ENCODE measurements around the gene CCDC6. TPM values are rescaled to one million over a fixed set of nuclear protein-coding genes. Genes with fewer than 3 reads are reported as not detected.

The CCDC6 gene
- total and polyA plus RNA-seq, 2 of the 4 experiments (the other 2 are of a cell fraction): 21.8 to 30.8 TPM

DNA sequence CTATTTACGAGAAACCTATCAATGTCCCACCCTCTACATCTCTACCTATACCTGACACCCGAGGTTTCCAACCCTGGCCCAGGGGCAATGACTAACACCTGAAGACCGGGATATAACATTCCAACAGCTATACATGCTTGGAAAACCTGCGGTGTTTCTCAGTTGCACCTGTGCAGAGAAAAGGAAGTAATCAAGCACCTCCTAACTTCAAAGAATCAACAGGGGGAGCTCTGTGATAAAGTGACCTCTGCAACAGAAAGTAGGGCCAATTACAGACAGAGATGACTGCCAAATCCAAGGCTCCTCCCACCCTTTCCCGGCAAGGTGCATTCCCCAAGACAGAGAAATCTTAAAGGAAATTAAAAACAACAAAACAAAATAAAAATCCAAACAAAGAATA lies 41.3 kb downstream of the CCDC6 start:
- no peak overlapping the region for H4K91ac ChIP-seq (ENCODE audit: insufficient read depth, low read depth, low read length)
- dilution Hi-C loops (cut with HindIII; ENCODE audit: low sequenced_read_pairs, unreplicated experiment) (no loop called here), in situ Hi-C loops (cut with MboI; ENCODE audit: low sequenced_read_pairs) (no loop called here), intact Hi-C loops (cut with micrococcal nuclease) (no loop called here)
- H3K23ac ChIP-seq (ENCODE audit: low read depth, low read length): no peak overlapping the region
- H3K9me1 ChIP-seq (ENCODE audit: insufficient read depth, low read length): peaks cover 12% of the 10 kb centered on the region; the same call in 1 of the 2 replicates
- H2BK20ac ChIP-seq (ENCODE audit: low read depth, low read length): no peak overlapping the region
- peaks cover 39 to 68% of the 10 kb centered on the region in 2 experiments for H3K79me1 ChIP-seq (ENCODE audit: low read depth in 1 of 2, low read length in 2 of 2)
- ATAC-seq (ENCODE audit: low read depth) (no peak), DNase-seq (peak; percentile 18)
- H4K20me1 ChIP-seq (ENCODE audit: insufficient read depth, low read length): peaks cover 27% of the 10 kb centered on the region
- no TSS peak for BruUV-seq (replicated peaks)
- H2AK9ac ChIP-seq (replicated peaks; ENCODE audit: low read depth, low read length, poor library complexity): no peak overlapping the region
- H4K5ac ChIP-seq (ENCODE audit: low read depth, low read length): no peak overlapping the region
- H2BK120ac ChIP-seq (ENCODE audit: low read depth, low read length): no peak overlapping the region
- H3K56ac ChIP-seq (ENCODE audit: extremely low read depth, insufficient read depth, low read length): no peak overlapping the region
- no peak overlapping the region for H2BK15ac ChIP-seq (ENCODE audit: low read depth, low read length)
- ChIA-PET POLR2A (ENCODE audit: unreplicated experiment) (no interaction called here), CTCF (interaction anchor here (1.0 to 1.4 kb wide), 3 partner anchors 11 to 14 kb away, joined by 3 read pairs; no protein-coding TSS in a partner anchor)
- no peaks in the 10 kb centered on the region for H3K4me1 ChIP-seq (ENCODE audit: control insufficient read depth, insufficient read depth, low read length)
- no peak overlapping the region for H2AFZ ChIP-seq (replicated peaks; ENCODE audit: low read length, poor library complexity)
- no peak overlapping the region for H3K4ac ChIP-seq (ENCODE audit: low read depth, low read length)
- no peak overlapping the region for H3K4me3 ChIP-seq (ENCODE audit: insufficient read depth, low read depth, low read length)
- H3K27ac ChIP-seq (ENCODE audit: insufficient read depth, low read length): no peak overlapping the region
- TF ChIP-seq, protein P1, sequence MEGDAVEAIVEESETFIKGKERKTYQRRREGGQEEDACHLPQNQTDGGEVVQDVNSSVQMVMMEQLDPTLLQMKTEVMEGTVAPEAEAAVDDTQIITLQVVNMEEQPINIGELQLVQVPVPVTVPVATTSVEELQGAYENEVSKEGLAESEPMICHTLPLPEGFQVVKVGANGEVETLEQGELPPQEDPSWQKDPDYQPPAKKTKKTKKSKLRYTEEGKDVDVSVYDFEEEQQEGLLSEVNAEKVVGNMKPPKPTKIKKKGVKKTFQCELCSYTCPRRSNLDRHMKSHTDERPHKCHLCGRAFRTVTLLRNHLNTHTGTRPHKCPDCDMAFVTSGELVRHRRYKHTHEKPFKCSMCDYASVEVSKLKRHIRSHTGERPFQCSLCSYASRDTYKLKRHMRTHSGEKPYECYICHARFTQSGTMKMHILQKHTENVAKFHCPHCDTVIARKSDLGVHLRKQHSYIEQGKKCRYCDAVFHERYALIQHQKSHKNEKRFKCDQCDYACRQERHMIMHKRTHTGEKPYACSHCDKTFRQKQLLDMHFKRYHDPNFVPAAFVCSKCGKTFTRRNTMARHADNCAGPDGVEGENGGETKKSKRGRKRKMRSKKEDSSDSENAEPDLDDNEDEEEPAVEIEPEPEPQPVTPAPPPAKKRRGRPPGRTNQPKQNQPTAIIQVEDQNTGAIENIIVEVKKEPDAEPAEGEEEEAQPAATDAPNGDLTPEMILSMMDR (conservative IDR thresholded peaks at IDR 0.05; ENCODE audit: low read depth, low read length): peak; percentile 23; the same call in 1 of the 2 replicates
- peak; percentile 31; the same call in 1 of the 2 replicates for TF ChIP-seq RAD21 (IDR thresholded peaks at IDR 0.05; ENCODE audit: low read length)
- TF ChIP-seq NFE2L2 (IDR thresholded peaks at IDR 0.05; ENCODE audit: low read depth, low read length): no peak
- no peak for TF ChIP-seq RCOR1 (IDR thresholded peaks at IDR 0.05; ENCODE audit: insufficient replicate concordance, low read length)
- no CpG with 5 or more reads among the region's 5 CpGs for WGBS, 2 experiments (ENCODE audit: extremely low coverage in 2 of 2, insufficient read length in 1 of 2)
- no peaks in the 10 kb centered on the region for H3K36me3 ChIP-seq (ENCODE audit: control insufficient read depth, insufficient read depth, low read length)
- H3K18ac ChIP-seq (ENCODE audit: low read depth, low read length): no peak overlapping the region
- no peaks in the 10 kb centered on the region for H3K27me3 ChIP-seq (ENCODE audit: control insufficient read depth, insufficient read depth, low read length)
- no peak overlapping the region for H4K8ac ChIP-seq (ENCODE audit: low read depth in 2 of 2, low read length in 2 of 2)
- H3K9me3 ChIP-seq (ENCODE audit: control insufficient read depth, insufficient read depth, low read length): no peaks in the 10 kb centered on the region
- no peak overlapping the region for H3K14ac ChIP-seq (replicated peaks; ENCODE audit: low read depth, low read length)
- H2BK5ac ChIP-seq (ENCODE audit: low read depth, low read length, poor library complexity, severe bottlenecking): no peak overlapping the region
- no peak overlapping the region for H3K9ac ChIP-seq (ENCODE audit: low read depth, low read length)
- H2AK5ac ChIP-seq (ENCODE audit: low read depth, low read length): no peak overlapping the region
- no peak overlapping the region for H3K4me2 ChIP-seq (ENCODE audit: low read depth, low read length)

All from IMR-90 (cell line).